Measurements from ENCODE around the gene NPR2.

GRCh38 chr9:35758475-35759050 is 32.8 kb upstream of the NPR2 start:
- no peak for TF ChIP-seq CTCF (IDR thresholded peaks at IDR 0.05; ENCODE audit: borderline replicate concordance, extremely low read depth, low read length, poor library complexity, severe bottlenecking)
- TF ChIP-seq EZH2 (IDR thresholded peaks at IDR 0.05; ENCODE audit: borderline replicate concordance, low read depth, low read length, severe bottlenecking): no peak

All from DND-41 (cell line).